GM23248 (cell line): ENCODE measurements around the gene MRPL20. TPM values are rescaled to one million over a fixed set of nuclear protein-coding genes. Genes with fewer than 3 reads are reported as not detected.
"Not testable (repeated sequence)": the region's sequence is repeated elsewhere in the genome, so short reads cannot be mapped to it uniquely, and the experiment has no call there.

Experiments
- DNase-seq: peaks from one replicate; pipeline ENCODE4 v3.0.0-alpha.2; 2015
- H2AFZ ChIP-seq: fragments of 200-600 bp; sonication (generic); 2 replicates; pipeline ENCODE4 v1.6.1; 2016; ENCODE audit warnings: antibody characterized with exemption
- H3F3A ChIP-seq: fragments of 200-600 bp; sonication (generic); 2 replicates; pipeline ENCODE4 v1.6.1; 2016; ENCODE audit warnings: mild to moderate bottlenecking, antibody characterized with exemption, mixed run types; ENCODE audit not compliant: insufficient read depth
- H3K27ac ChIP-seq: fragments of 200-600 bp; sonication (generic); 2 replicates; pipeline ENCODE4 v1.5.1; 2016; ENCODE audit warnings: mild to moderate bottlenecking
- H3K27me3 ChIP-seq: fragments of 200-600 bp; sonication (generic); replicated peaks from 2 replicates; pipeline ENCODE4 v1.6.1; 2016; ENCODE audit warnings: mild to moderate bottlenecking; ENCODE audit not compliant: insufficient read depth
- H3K36me3 ChIP-seq: fragments of 200-600 bp; sonication (generic); 2 replicates; pipeline ENCODE4 v1.6.1; 2016; ENCODE audit warnings: low read depth, mild to moderate bottlenecking
- H3K4me1 ChIP-seq: fragments of 200-600 bp; sonication (generic); 2 replicates; pipeline ENCODE4 v1.6.1; 2016; ENCODE audit warnings: mild to moderate bottlenecking; ENCODE audit not compliant: insufficient read depth
- H3K4me2 ChIP-seq: fragments of 200-600 bp; sonication (generic); one replicate; pipeline ENCODE4 v1.6.1; 2016; ENCODE audit warnings: mild to moderate bottlenecking; ENCODE audit not compliant: unreplicated experiment
- H3K4me3 ChIP-seq: fragments of 200-600 bp; sonication (generic); 2 replicates; pipeline ENCODE4 v1.5.1; 2016; ENCODE audit warnings: mild to moderate bottlenecking
- H3K79me2 ChIP-seq: fragments of 200-600 bp; sonication (generic); 2 replicates; pipeline ENCODE4 v1.6.1; 2016; ENCODE audit warnings: mild to moderate bottlenecking; ENCODE audit not compliant: insufficient read depth
- H3K9ac ChIP-seq: fragments of 200-600 bp; sonication (generic); 2 replicates; pipeline ENCODE4 v1.6.1; 2016; ENCODE audit warnings: mild to moderate bottlenecking
- H3K9me2 ChIP-seq: fragments of 200-600 bp; sonication (generic); 2 replicates; pipeline ENCODE4 v1.6.1; 2016; ENCODE audit warnings: mixed run types, mild to moderate bottlenecking, moderate library complexity; ENCODE audit not compliant: insufficient read depth
- H3K9me3 ChIP-seq: fragments of 200-600 bp; sonication (generic); one replicate; pipeline ENCODE4 v1.6.1; 2017; ENCODE audit warnings: low read depth
- H4K20me1 ChIP-seq: fragments of 200-600 bp; sonication (generic); 2 replicates; pipeline ENCODE4 v1.6.0; 2016; ENCODE audit not compliant: insufficient read depth
- EZH2 ChIP-seq: fragments of 200-600 bp; sonication (generic); IDR thresholded peaks from 2 replicates; pipeline ENCODE4 v1.6.1; 2018; ENCODE audit warnings: antibody characterized with exemption, mild to moderate bottlenecking; ENCODE audit not compliant: insufficient read depth, poor library complexity, severe bottlenecking
- EZH2phosphoT487 ChIP-seq: fragments of 200-600 bp; sonication (generic); IDR thresholded peaks from 2 replicates; pipeline ENCODE4 v1.6.1; 2018; ENCODE audit warnings: antibody characterized with exemption, moderate library complexity, mild to moderate bottlenecking, low read depth; ENCODE audit not compliant: insufficient read depth
- WGBS, 2 experiments: methylation state at CpG; one replicate each; pipeline ENCODE4 v1.1.6; 2015 to 2017; ENCODE audit warnings: low lambda C conversion rate in 2 of 2, low coverage in 1 of 2; ENCODE audit errors: missing lambda C conversion rate in 2 of 2; 5-methylcytosine and 5-hydroxymethylcytosine counted together
- in situ Hi-C: fragments of 300-500 bp; cut with MboI; formaldehyde crosslinking; loops from 2 replicates; pipeline ENCODE4 v1.15.0; 2020
- polyA plus RNA-seq: library from polyadenylated mRNA; unstranded; fragments of >200 nt; fragmentation: Nextera tagmentation; extraction: Ambion mirVana; gene quantifications from 2 replicates; pipeline ENCODE4 v1.2.1, GENCODE V29; 2016
- total RNA-seq: library from RNA; depleted of rRNA; stranded (reverse); fragments of >200 nt; shearing (Covaris generic); gene quantifications from 2 replicates; pipeline ENCODE4 v1.2.3, GENCODE V29; 2014

The MRPL20 gene
- total and polyA plus RNA-seq, 2 experiments from 2014 or later = 88.9 to 181 TPM

- TF ChIP-seq EZH2 (no peak), EZH2phosphoT487 (no peak)
- H3K4me2 ChIP-seq = no peak overlapping the region
- peaks cover 9% of the 10 kb centered on the region for H3K4me1 ChIP-seq
- DNase-seq = peak; percentile 18
- no peaks in the 10 kb centered on the region for H3K9me3 ChIP-seq
- 53 to 62% methylated on average over 12 of the region's 12 CpGs for WGBS, 2 experiments
- H2AFZ ChIP-seq = no peak overlapping the region
- H3K4me3 ChIP-seq = no peak overlapping the region
- no peaks in the 10 kb centered on the region for H4K20me1 ChIP-seq
- in situ Hi-C loops = no loop called here
- peaks cover 44% of the 10 kb centered on the region for H3K79me2 ChIP-seq
- peaks cover 9% of the 10 kb centered on the region; the same call in 1 of the 2 replicates for H3F3A ChIP-seq
- H3K36me3 ChIP-seq = no peaks in the 10 kb centered on the region
- H3K9ac ChIP-seq = no peak overlapping the region
- H3K9me2 ChIP-seq = no peaks in the 10 kb centered on the region
- H3K27me3 ChIP-seq = no peaks in the 10 kb centered on the region
- no peak overlapping the region for H3K27ac ChIP-seq
Measured at GRCh38 chr1:1371364-1371745, 35.7 kb downstream of the MRPL20 start.

GRCh38 chr1:1370771-1371300 is 36.3 kb downstream of the MRPL20 start:
- Histone ChIP-seq H3F3A (0 out of 2 replicates have a peak, but pooled peaks cover 4% of the 10 kb centered on the region), H3K4me2 (no peak overlapping the region), H3K9me3 (no peaks in the 10 kb centered on the region), H3K79me2 (peaks cover 39% of the 10 kb centered on the region), H3K9ac (no peak overlapping the region), H3K27me3 (no peaks in the 10 kb centered on the region), H4K20me1 (no peaks in the 10 kb centered on the region), H2AFZ (no peak overlapping the region), H3K27ac (no peak overlapping the region), H3K9me2 (no peaks in the 10 kb centered on the region), H3K4me3 (no peak overlapping the region), H3K36me3 (no peaks in the 10 kb centered on the region), H3K4me1 (peaks cover 6% of the 10 kb centered on the region)
- no peak for TF ChIP-seq EZH2phosphoT487
- in situ Hi-C loops = no loop called here
- 75 to 79% methylated on average over 15 to 16 of the region's 16 CpGs for WGBS, 2 experiments
- DNase-seq = no peak

GRCh38 chr1:1370094-1370493 is 37.0 kb downstream of the MRPL20 start:
- 93 to 94% methylated on average over 14 of the region's 14 CpGs for WGBS, 2 experiments
- in situ Hi-C loops, DNase-seq: not testable (repeated sequence)

GRCh38 chr1:1367315-1367714 is 39.8 kb downstream of the MRPL20 start:
- Histone ChIP-seq H3K27me3 (no peaks in the 10 kb centered on the region), H4K20me1 (no peaks in the 10 kb centered on the region), H3K36me3 (no peaks in the 10 kb centered on the region), H3K4me1 (peaks cover 4% of the 10 kb centered on the region), H2AFZ (no peak overlapping the region), H3F3A (peaks cover 6% of the 10 kb centered on the region; the same call in 1 of the 2 replicates), H3K9me3 (no peaks in the 10 kb centered on the region), H3K4me2 (no peak overlapping the region), H3K9ac (no peak overlapping the region), H3K4me3 (no peak overlapping the region), H3K79me2 (peaks cover 9% of the 10 kb centered on the region), H3K27ac (no peak overlapping the region), H3K9me2 (no peaks in the 10 kb centered on the region)
- DNase-seq = no peak
- 95 to 98% methylated on average over 5 of the region's 5 CpGs for WGBS, 2 experiments
- in situ Hi-C loops = no loop called here
- TF ChIP-seq EZH2 (no peak), EZH2phosphoT487 (no peak)

More at GRCh38 chr1:1370094-1370493, 37.0 kb downstream of the MRPL20 start:
- H3K4me3 ChIP-seq, H3K4me1 ChIP-seq, H3K4me2 ChIP-seq, H3K36me3 ChIP-seq, H3K9me2 ChIP-seq, H3F3A ChIP-seq, H3K27ac ChIP-seq, H3K9me3 ChIP-seq, H4K20me1 ChIP-seq, H2AFZ ChIP-seq, H3K27me3 ChIP-seq, H3K9ac ChIP-seq: not testable (repeated sequence)
- H3K79me2 ChIP-seq = peaks cover 36% of the 10 kb centered on the region

DNA sequence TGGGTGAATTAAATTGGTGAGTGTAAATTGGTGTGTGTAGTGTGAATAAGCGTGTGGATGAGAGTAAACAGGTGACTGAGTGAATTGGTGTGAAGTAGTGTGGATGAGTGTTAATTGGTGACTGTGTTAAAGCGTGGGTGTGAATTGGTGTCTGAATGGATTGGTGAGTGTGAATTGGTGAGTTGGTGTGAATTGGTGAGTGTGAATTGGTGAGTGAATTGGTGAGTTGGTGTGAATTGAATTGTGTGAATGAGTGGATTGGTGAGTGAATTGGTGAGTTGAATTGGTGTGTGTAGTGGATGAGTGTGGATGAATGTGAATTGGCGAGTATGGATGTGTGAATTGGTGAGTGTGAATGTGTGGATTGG is 40.4 kb downstream of the MRPL20 start:
- WGBS, 2 experiments = 93 to 95% methylated on average over 3 of the region's 3 CpGs
- Histone ChIP-seq H3K4me2 (no peak overlapping the region), H4K20me1 (no peaks in the 10 kb centered on the region), H3K36me3 (no peaks in the 10 kb centered on the region), H3K9me2 (no peaks in the 10 kb centered on the region), H3K4me1 (peaks cover 8% of the 10 kb centered on the region), H3K9me3 (no peaks in the 10 kb centered on the region), H3F3A (peaks cover 10% of the 10 kb centered on the region), H2AFZ (no peak overlapping the region), H3K79me2 (peaks cover 6% of the 10 kb centered on the region; the same call in 1 of the 2 replicates), H3K4me3 (no peak overlapping the region), H3K27ac (no peak overlapping the region), H3K9ac (no peak overlapping the region), H3K27me3 (no peaks in the 10 kb centered on the region)
- in situ Hi-C loops = no loop called here
- TF ChIP-seq EZH2phosphoT487 (no peak), EZH2 (no peak)
- no peak for DNase-seq
